Esophagus squamous epithelium (tissue), 5 donors: ENCODE results near the gene C20orf173. TPM values are rescaled to one million over a fixed set of nuclear protein-coding genes. Genes with fewer than 3 reads are reported as not detected.

Source experiments
- DNase-seq: peaks from one replicate; lab custom pipeline; 2025; lab: John Stamatoyannopoulos, UW
- H3K27ac ChIP-seq, 4 donors: fragments of 200-600 bp; sonication (generic); one replicate each; pipeline ENCODE4 v1.5.1; 2016 to 2019; ENCODE audit warnings: mild to moderate bottlenecking in 1 of 4
- H3K27me3 ChIP-seq, 4 donors: fragments of 200-600 bp; sonication (generic); 1 replicate in 3 of 4; 2 replicates in 1 of 4; pipeline versions ENCODE4 v1.5.1 to v1.6.0; 2017 to 2021; ENCODE audit warnings: antibody characterized with exemption in 1 of 4
- H3K36me3 ChIP-seq, 3 donors: fragments of 200-600 bp; sonication (generic); one replicate each; pipeline ENCODE4 v1.5.1; 2016 to 2019
- H3K4me1 ChIP-seq, 3 donors: fragments of 200-600 bp; sonication (generic); one replicate each; pipeline ENCODE4 v1.5.1; 2017 to 2019
- H3K4me3 ChIP-seq, 4 donors: fragments of 200-600 bp; sonication (generic); 1 replicate in 3 of 4; 2 replicates in 1 of 4; pipeline ENCODE4 v1.5.1; 2016 to 2019; ENCODE audit warnings: mild to moderate bottlenecking in 2 of 4, moderate library complexity in 1 of 4
- H3K9me3 ChIP-seq, 3 donors: fragments of 200-600 bp; sonication (generic); one replicate each; pipeline ENCODE4 v1.5.1; 2016 to 2019
- POLR2A ChIP-seq, 4 donors: fragments of 450-650 bp; IDR thresholded peaks; one replicate each; pipeline ENCODE4 v1.6.1; 2017; ENCODE audit warnings: antibody characterized with exemption in 4 of 4, mild to moderate bottlenecking in 4 of 4, moderate library complexity in 3 of 4
- WGBS, 2 donors: methylation state at CpG; one replicate each; pipeline ENCODE4 v1.1.5; 2018; 5-methylcytosine and 5-hydroxymethylcytosine counted together
- intact Hi-C: fragments of 100-400 bp; cut with DNase I; formaldehyde crosslinking; loops from one replicate; pipeline ENCODE4 v1.15.0; 2022
- total RNA-seq, 4 donors: library from RNA; depleted of rRNA; stranded (reverse); fragments of >200 nt; gene quantifications; one replicate each; pipeline ENCODE4 v1.1.0, GENCODE V29; 2016
- TF ChIP-seq, protein P1 (sequence below), 6 experiments: fragments of 450-650 bp in 4 of 6; fragments of 200-600 bp in 2 of 6; sonication (generic) in 2 of 6; IDR thresholded peaks; one replicate each; pipeline ENCODE4 v1.5.1; 2016 to 2019; ENCODE audit warnings: antibody characterized with exemption in 6 of 6, mild to moderate bottlenecking in 4 of 6, moderate library complexity in 4 of 6
- donor health status: DM: yes; HTN: yes; CAD: no.

Gene C20orf173
- total RNA-seq, 4 donors from 2014 or later: not detected

DNA sequence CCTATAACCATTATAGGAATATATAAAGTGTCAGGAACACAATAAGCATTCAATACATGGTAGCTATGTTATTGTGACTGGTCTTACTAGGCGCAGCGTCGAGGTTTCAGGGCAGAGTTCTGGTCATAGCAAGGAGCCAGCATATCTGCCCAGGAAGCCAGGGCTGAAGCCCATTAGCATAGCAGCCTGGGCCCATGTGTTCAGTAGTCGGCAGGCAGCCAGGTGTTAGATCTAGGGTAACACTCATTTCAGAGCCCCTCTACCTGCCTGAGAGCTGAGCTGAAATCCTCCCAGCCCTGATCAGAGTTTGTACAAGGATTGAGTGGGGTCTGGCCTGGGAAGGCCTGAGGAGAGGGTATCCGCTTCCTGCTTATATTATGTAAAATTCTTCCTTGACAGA lies 32.1 kb downstream of the C20orf173 start:
- intact Hi-C loops: no loop called here

DNA sequence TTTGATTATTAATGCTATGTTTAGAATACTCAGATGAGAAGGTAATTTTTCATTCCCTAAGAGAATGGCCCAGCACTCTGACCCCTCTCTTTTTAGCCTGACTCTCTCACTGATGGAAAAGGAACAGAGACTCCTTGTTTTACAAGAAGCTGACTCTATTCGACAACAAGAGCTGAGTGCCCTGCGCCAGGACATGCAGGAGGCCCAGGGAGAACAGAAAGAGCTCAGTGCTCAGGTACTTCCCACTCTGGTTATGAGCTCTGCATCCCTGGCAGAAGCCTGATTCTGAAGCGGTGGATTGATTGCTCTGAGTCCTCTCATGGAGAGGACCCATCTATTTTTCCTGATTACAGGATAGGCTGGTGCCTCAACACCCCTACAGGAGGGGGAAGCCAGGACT lies 33.0 kb downstream of the C20orf173 start:
- H3K36me3 ChIP-seq: peaks cover 36 to 100% (median 52%) of the 10 kb centered on the region in 3 donors
- no peaks in the 10 kb centered on the region for H3K9me3 ChIP-seq
- 94 to 96% methylated on average over 2 to 3 of the region's 3 CpGs for WGBS, 2 donors

More for the DNA sequence above, 32.1 kb downstream of the C20orf173 start:
- Histone ChIP-seq H3K4me1 (peaks cover 0 to 12% (median 0%) of the 10 kb centered on the region in 3 donors), H3K36me3 (peaks cover 37 to 100% (median 57%) of the 10 kb centered on the region in 3 donors), H3K27ac (peak overlapping the region in 3 of 4 donors; percentile 11 to 64 (median 62)), H3K4me3 (no peak overlapping the region), H3K9me3 (no peaks in the 10 kb centered on the region), H3K27me3 (no peaks in the 10 kb centered on the region)
- TF ChIP-seq, protein P1, sequence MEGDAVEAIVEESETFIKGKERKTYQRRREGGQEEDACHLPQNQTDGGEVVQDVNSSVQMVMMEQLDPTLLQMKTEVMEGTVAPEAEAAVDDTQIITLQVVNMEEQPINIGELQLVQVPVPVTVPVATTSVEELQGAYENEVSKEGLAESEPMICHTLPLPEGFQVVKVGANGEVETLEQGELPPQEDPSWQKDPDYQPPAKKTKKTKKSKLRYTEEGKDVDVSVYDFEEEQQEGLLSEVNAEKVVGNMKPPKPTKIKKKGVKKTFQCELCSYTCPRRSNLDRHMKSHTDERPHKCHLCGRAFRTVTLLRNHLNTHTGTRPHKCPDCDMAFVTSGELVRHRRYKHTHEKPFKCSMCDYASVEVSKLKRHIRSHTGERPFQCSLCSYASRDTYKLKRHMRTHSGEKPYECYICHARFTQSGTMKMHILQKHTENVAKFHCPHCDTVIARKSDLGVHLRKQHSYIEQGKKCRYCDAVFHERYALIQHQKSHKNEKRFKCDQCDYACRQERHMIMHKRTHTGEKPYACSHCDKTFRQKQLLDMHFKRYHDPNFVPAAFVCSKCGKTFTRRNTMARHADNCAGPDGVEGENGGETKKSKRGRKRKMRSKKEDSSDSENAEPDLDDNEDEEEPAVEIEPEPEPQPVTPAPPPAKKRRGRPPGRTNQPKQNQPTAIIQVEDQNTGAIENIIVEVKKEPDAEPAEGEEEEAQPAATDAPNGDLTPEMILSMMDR (IDR thresholded peaks at IDR 0.05): no peak
- no peak for TF ChIP-seq POLR2A (IDR thresholded peaks at IDR 0.05)
- WGBS, 2 donors: 87 to 92% methylated on average over 4 to 5 of the region's 5 CpGs
- DNase-seq: no peak

DNA sequence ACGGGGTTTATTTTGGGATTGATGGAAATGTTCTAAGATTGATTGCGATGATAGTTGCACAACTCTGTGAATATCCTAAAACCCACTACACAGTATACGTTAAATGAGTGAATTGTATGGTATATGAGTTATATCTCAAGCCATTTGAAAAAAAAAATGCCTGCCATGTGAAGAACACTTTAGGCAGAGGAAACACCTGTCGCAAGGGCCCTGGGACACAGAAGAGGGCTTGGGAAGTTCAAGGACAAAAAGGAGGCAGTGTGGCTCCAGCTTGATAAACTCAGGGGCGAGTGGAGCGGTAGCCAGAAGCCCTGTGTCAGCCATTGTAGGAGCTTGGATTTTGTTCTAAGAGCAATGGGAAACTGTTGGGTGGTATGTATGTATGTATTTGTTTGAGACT lies 37.1 kb downstream of the C20orf173 start:
- H3K36me3 ChIP-seq: peaks cover 34 to 100% (median 48%) of the 10 kb centered on the region in 3 donors
- WGBS, 2 donors: 93 to 98% methylated on average over 6 of the region's 6 CpGs
- no peak overlapping the region for H3K27ac ChIP-seq
- no peak for DNase-seq
- H3K27me3 ChIP-seq: no peaks in the 10 kb centered on the region
- H3K9me3 ChIP-seq: no peaks in the 10 kb centered on the region
- no peak for TF ChIP-seq POLR2A (IDR thresholded peaks at IDR 0.05)
- TF ChIP-seq, protein P1 (IDR thresholded peaks at IDR 0.05): no peak
- peaks cover 0 to 3% (median 0%) of the 10 kb centered on the region in 3 donors for H3K4me1 ChIP-seq
- intact Hi-C loops: no loop called here
- no peak overlapping the region for H3K4me3 ChIP-seq

More for the DNA sequence above, 33.0 kb downstream of the C20orf173 start:
- peaks cover 0 to 12% (median 0%) of the 10 kb centered on the region in 3 donors for H3K4me1 ChIP-seq
- no peaks in the 10 kb centered on the region for H3K27me3 ChIP-seq
- H3K4me3 ChIP-seq: no peak overlapping the region
- no peak for TF ChIP-seq POLR2A (IDR thresholded peaks at IDR 0.05)
- TF ChIP-seq, protein P1 (IDR thresholded peaks at IDR 0.05): no peak
- no peak overlapping the region for H3K27ac ChIP-seq
- no peak for DNase-seq
- intact Hi-C loops: no loop called here

DNA sequence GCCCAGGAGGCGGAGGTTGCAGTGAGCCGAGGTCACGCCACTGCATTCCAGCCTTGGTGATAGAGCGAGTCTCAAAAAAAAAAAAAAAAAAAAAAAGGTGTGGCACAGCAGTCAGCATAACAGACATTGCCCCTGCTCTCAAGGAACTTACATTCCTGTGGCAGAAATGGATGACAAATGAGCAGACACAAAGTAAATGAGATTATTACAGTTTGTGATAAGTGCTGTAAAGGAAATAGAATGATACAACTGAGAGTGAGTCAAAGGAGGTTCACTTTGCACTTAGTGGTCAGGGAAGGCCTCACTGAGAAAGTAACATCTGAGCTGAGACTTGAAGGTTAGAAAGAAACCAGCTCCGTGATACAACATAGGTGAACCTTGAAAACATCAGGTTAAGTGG lies 37.6 kb downstream of the C20orf173 start:
- Histone ChIP-seq H3K4me3 (peak overlapping the region in 1 of 4 donors; percentile 53), H3K27me3 (no peaks in the 10 kb centered on the region), H3K36me3 (peaks cover 29 to 100% (median 44%) of the 10 kb centered on the region in 3 donors), H3K9me3 (no peaks in the 10 kb centered on the region), H3K4me1 (no peaks in the 10 kb centered on the region), H3K27ac (no peak overlapping the region)
- TF ChIP-seq, protein P1 (IDR thresholded peaks at IDR 0.05): no peak
- TF ChIP-seq POLR2A (IDR thresholded peaks at IDR 0.05): no peak
- DNase-seq: no peak
- intact Hi-C loops: no loop called here
- WGBS, 2 donors: 90 to 96% methylated on average over 1 to 5 of the region's 5 CpGs

DNA sequence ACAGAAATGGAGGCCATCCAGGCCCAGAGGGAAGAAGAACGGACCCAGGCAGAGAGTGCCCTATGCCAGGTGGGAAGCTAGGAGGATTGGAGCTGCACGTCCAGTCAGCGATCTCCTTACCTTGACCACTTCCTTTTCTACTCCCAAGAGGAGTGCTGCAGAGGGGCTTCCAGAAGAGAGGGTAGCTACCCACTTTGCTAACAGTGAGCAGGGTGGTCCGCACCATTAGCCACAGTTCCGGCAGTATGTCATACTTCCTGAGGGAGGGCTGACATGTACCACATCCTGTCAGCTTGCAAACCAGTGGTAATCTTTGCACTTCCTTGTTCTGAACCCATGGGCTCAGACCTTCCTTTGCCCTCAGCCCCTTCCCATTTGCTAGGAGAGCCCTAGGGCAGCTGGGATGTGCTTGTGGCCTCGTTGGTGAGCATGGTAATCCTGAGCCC lies 38.7 kb downstream of the C20orf173 start:
- H3K4me1 ChIP-seq: no peaks in the 10 kb centered on the region
- peak; percentile 19 for DNase-seq
- H3K36me3 ChIP-seq: peaks cover 29 to 100% (median 36%) of the 10 kb centered on the region in 3 donors
- H3K27ac ChIP-seq: peak overlapping the region in 3 of 4 donors; percentile 16 to 57 (median 32)
- no peaks in the 10 kb centered on the region for H3K9me3 ChIP-seq
- H3K27me3 ChIP-seq: no peaks in the 10 kb centered on the region
- peak overlapping the region; percentile 8 to 53 (median 32) for H3K4me3 ChIP-seq
- intact Hi-C loops: no loop called here
- WGBS, 2 donors: 42 to 65% methylated on average over 4 to 5 of the region's 6 CpGs
- TF ChIP-seq, protein P1 (IDR thresholded peaks at IDR 0.05): no peak
- TF ChIP-seq POLR2A (IDR thresholded peaks at IDR 0.05): peak in 1 of 4 donors; percentile 42
